Stimulated activated naive B cell treated with anti-CD40 and anti-IgM and Interleukin-4, amounts not matched to agents 10 μg/mL and 1 μg/mL and 100 μg/mL, for 72 hours (primary cell): ENCODE data around the gene DOCK3.
A peak's percentile ranks its signal among the peaks of the same experiment; 100 is the strongest.
"Not testable (repeated sequence)": the region's sequence is repeated elsewhere in the genome, so short reads cannot be mapped to it uniquely, and the experiment has no call there.

Experiments
- ATAC-seq, 2 donors: fragments of 150-1000 bp; cut with Tn5 transposase; replicated peaks; 2 replicates each; pipeline ENCODE4 v1.10.0; 2021; ENCODE audit warnings: moderate library complexity in 1 of 2
- DNase-seq: peaks from one replicate; pipeline ENCODE4 v3.0.0; 2021
- H3K27ac Mint-ChIP-seq: one replicate; pipeline ENCODE4 v1.8.0; 2022; ENCODE audit warnings: mild to moderate bottlenecking, mixed read lengths
- H3K27me3 Mint-ChIP-seq, 2 donors: one replicate each; pipeline ENCODE4 v1.8.0; 2022; ENCODE audit warnings: mixed read lengths in 2 of 2
- H3K36me3 Mint-ChIP-seq, 2 donors: one replicate each; pipeline ENCODE4 v1.8.0; 2022; ENCODE audit warnings: mixed read lengths in 2 of 2, mild to moderate bottlenecking in 1 of 2
- H3K4me1 Mint-ChIP-seq, 2 donors: one replicate each; pipeline ENCODE4 v1.8.0; 2022; ENCODE audit warnings: mixed read lengths in 2 of 2, mild to moderate bottlenecking in 1 of 2
- H3K4me3 Mint-ChIP-seq, 2 donors: one replicate each; pipeline ENCODE4 v1.8.0; 2022; ENCODE audit warnings: mild to moderate bottlenecking in 2 of 2, mixed read lengths in 2 of 2, moderate library complexity in 1 of 2
- H3K9me3 Mint-ChIP-seq, 2 donors: one replicate each; pipeline ENCODE4 v1.8.0; 2022; ENCODE audit warnings: mixed read lengths in 2 of 2, mild to moderate bottlenecking in 1 of 2

DOCK3 gene

DNA sequence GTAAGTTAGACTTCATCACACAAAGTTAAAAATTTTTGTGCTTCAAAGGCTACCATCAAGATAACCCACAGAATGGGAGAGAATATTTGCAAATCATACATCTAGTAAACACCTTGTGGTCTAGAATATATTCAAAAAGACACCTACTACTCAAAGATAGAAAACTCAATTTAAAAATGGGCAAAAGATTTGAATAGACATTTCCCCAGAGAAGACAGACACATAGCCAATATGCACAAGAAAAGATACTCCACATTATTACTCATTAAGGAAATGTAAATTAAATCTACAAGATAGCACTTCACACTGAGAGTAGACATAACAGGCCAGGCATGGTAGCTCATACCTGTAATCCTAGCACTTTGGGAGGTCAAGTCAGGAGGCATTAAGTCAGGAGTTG lies 622.6 kb downstream of the DOCK3 start:
- H3K27me3 Mint-ChIP-seq = peaks cover 16 to 27% of the 10 kb centered on the region in 2 donors
- peak; percentile 52 to 59 for ATAC-seq
- peaks cover 9 to 11% of the 10 kb centered on the region in 2 donors for H3K9me3 Mint-ChIP-seq
- peaks cover 5 to 13% of the 10 kb centered on the region in 2 donors for H3K4me1 Mint-ChIP-seq
- H3K27ac Mint-ChIP-seq = no peak overlapping the region
- DNase-seq = no peak
- peaks cover 0 to 2% of the 10 kb centered on the region in 2 donors for H3K36me3 Mint-ChIP-seq
- H3K4me3 Mint-ChIP-seq = no peak overlapping the region

GRCh38 chr3:51304230-51304629 lies 629.5 kb downstream of the DOCK3 start:
- Mint-ChIP-seq H3K36me3 (peaks cover 5 to 10% of the 10 kb centered on the region in 2 donors), H3K27ac (no peak overlapping the region), H3K4me1 (no peaks in the 10 kb centered on the region), H3K9me3 (peaks cover 22 to 26% of the 10 kb centered on the region in 2 donors), H3K27me3 (peaks cover 32 to 49% of the 10 kb centered on the region in 2 donors), H3K4me3 (no peak overlapping the region)
- ATAC-seq (no peak), DNase-seq (no peak)

GRCh38 chr3:51306093-51306492 lies 631.4 kb downstream of the DOCK3 start:
- H3K27me3 Mint-ChIP-seq = peaks cover 29 to 41% of the 10 kb centered on the region in 2 donors
- H3K9me3 Mint-ChIP-seq = peaks cover 22 to 26% of the 10 kb centered on the region in 2 donors
- peaks cover 5 to 10% of the 10 kb centered on the region in 2 donors for H3K36me3 Mint-ChIP-seq
- H3K27ac Mint-ChIP-seq = no peak overlapping the region
- H3K4me3 Mint-ChIP-seq = no peak overlapping the region
- DNase-seq (no peak), ATAC-seq (no peak)
- no peaks in the 10 kb centered on the region for H3K4me1 Mint-ChIP-seq

GRCh38 chr3:51307458-51307857 lies 632.7 kb downstream of the DOCK3 start:
- DNase-seq = no peak
- Mint-ChIP-seq H3K27me3 (peaks cover 25 to 29% of the 10 kb centered on the region in 2 donors), H3K36me3 (peaks cover 5 to 8% of the 10 kb centered on the region in 2 donors), H3K9me3 (peaks cover 13 to 17% of the 10 kb centered on the region in 2 donors), H3K27ac (no peak overlapping the region), H3K4me3 (no peak overlapping the region), H3K4me1 (no peaks in the 10 kb centered on the region)
- ATAC-seq = no peak

DNA sequence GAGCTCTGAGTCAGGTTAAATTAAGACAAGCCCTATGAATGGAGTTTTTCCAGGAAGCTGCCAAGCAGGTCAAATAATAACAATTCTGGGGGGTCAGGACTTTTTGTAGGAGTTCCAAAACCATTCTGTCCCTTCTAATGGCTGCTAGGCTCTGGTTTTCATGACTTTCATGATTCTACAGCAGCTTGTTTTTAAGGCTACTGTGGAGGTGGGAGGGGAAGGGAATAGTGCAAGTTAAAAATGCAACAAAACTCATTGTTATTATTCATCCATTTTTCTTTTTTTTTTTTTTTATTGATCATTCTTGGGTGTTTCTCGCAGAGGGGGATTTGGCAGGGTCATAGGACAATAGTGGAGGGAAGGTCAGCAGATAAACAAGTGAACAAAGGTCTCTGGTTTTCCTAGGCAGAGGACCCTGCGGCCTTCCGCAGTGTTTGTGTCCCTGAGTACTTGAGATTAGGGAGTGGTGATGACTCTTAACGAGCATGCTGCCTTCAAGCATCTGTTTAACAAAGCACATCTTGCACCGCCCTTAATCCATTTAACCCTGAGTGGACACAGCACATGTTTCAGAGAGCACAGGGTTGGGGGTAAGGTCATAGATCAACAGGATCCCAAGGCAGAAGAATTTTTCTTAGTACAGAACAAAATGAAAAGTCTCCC lies 633.3 kb downstream of the DOCK3 start:
- H3K9me3 Mint-ChIP-seq = peaks cover 9 to 12% of the 10 kb centered on the region in 2 donors

GRCh38 chr3:51311055-51311454 lies 636.3 kb downstream of the DOCK3 start:
- Mint-ChIP-seq H3K27ac (no peak overlapping the region), H3K36me3 (peaks cover 5% of the 10 kb centered on the region in 2 donors), H3K9me3 (peaks cover 5 to 8% of the 10 kb centered on the region in 2 donors), H3K4me1 (no peaks in the 10 kb centered on the region), H3K27me3 (peaks cover 7 to 11% of the 10 kb centered on the region in 2 donors), H3K4me3 (no peak overlapping the region)
- ATAC-seq (peak; percentile 31 to 52), DNase-seq (no peak)

More for the DNA sequence above, 633.3 kb downstream of the DOCK3 start:
- not testable (repeated sequence) for H3K4me3 Mint-ChIP-seq, H3K4me1 Mint-ChIP-seq, H3K27ac Mint-ChIP-seq, H3K36me3 Mint-ChIP-seq, ATAC-seq, DNase-seq
- peaks cover 20 to 25% of the 10 kb centered on the region in 2 donors for H3K27me3 Mint-ChIP-seq

- Mint-ChIP-seq H3K9me3 (peaks cover 0 to 1% of the 10 kb centered on the region in 2 donors), H3K4me1 (no peaks in the 10 kb centered on the region), H3K27ac (no peak overlapping the region), H3K27me3 (peaks cover 4% of the 10 kb centered on the region in 2 donors), H3K4me3 (no peak overlapping the region), H3K36me3 (no peaks in the 10 kb centered on the region)
- ATAC-seq = no peak
- DNase-seq = no peak
Measured at GRCh38 chr3:51328206-51328605, 653.5 kb downstream of the DOCK3 start.

DNA sequence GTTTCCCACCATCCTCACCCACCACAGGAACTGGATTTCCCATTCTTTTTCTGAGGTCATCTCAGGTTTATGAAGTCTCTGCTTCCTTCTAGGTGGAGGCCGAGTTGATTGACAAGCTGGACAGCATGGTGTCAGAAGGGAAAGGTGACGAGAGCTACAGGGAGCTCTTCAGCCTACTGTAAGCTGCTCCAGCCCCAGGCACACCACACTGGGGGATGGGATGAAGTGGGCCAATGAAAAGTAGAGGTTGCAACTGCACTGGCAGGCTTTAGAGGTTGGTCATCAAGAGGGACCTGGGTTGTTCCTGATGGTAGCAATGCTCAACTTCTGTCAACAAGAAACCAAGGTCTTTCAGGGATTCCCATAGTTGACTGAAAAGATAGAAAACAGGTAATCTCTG lies 655.3 kb downstream of the DOCK3 start:
- ATAC-seq = no peak
- Mint-ChIP-seq H3K36me3 (no peaks in the 10 kb centered on the region), H3K9me3 (peaks cover 0 to 1% of the 10 kb centered on the region in 2 donors), H3K27ac (no peak overlapping the region), H3K4me1 (no peaks in the 10 kb centered on the region), H3K27me3 (peaks cover 4 to 6% of the 10 kb centered on the region in 2 donors), H3K4me3 (no peak overlapping the region)
- DNase-seq = no peak

DNA sequence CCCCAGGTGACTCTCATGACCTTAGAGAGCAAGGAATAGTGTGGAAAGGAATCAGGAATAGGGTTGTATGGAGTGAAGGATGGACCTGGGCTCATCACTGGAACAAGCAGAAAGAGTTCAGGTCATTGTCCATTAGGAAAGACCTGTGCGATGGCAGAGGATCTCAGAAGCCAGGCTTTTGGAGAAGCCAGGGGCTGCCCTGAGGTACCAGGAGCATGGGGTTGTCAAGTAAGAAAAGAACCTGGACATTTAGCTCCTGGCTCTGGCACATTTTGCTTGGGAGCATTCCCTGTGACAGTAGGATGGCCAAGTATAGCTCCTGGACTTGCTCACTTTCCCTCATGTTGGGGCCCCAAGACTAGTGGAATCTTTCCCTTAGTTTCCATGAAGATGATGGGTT lies 657.4 kb downstream of the DOCK3 start:
- H3K9me3 Mint-ChIP-seq = no peaks in the 10 kb centered on the region
- no peak for DNase-seq
- H3K36me3 Mint-ChIP-seq = no peaks in the 10 kb centered on the region
- H3K4me3 Mint-ChIP-seq = no peak overlapping the region
- H3K27me3 Mint-ChIP-seq = peaks cover 4 to 6% of the 10 kb centered on the region in 2 donors
- no peaks in the 10 kb centered on the region for H3K4me1 Mint-ChIP-seq
- no peak overlapping the region for H3K27ac Mint-ChIP-seq
- ATAC-seq = no peak

- Mint-ChIP-seq H3K4me3 (no peak overlapping the region), H3K27ac (no peak overlapping the region), H3K36me3 (no peaks in the 10 kb centered on the region), H3K27me3 (peaks cover 4 to 6% of the 10 kb centered on the region in 2 donors), H3K9me3 (no peaks in the 10 kb centered on the region), H3K4me1 (no peaks in the 10 kb centered on the region)
- DNase-seq = no peak
- ATAC-seq = no peak
Measured at GRCh38 chr3:51333021-51333420, 658.3 kb downstream of the DOCK3 start.

DNA sequence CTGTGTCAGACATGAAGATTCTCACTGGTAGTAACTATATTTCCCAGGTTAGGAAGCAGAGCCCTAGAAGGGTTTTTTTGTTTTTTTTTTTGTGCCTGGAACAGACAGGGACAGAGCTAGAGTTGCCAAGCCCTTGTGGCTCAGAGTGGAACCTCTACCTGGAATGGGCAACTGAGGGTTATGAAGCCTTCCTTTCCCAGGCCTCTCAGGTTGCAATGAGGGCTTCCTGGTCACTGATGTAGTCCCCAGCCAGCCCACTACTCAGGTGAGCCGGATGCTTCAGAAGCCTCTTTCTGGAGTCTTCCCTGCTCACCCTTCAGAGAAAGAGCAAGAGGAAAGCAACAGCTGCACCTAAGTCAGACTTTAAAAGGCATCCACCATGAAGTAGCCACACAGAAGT lies 661.5 kb downstream of the DOCK3 start:
- DNase-seq (no peak), ATAC-seq (no peak)
- H3K36me3 Mint-ChIP-seq = no peaks in the 10 kb centered on the region
- no peaks in the 10 kb centered on the region for H3K4me1 Mint-ChIP-seq
- H3K27me3 Mint-ChIP-seq = peaks cover 4 to 6% of the 10 kb centered on the region in 2 donors
- H3K27ac Mint-ChIP-seq = no peak overlapping the region
- no peaks in the 10 kb centered on the region for H3K9me3 Mint-ChIP-seq
- H3K4me3 Mint-ChIP-seq = no peak overlapping the region

GRCh38 chr3:51337666-51338065 lies 662.9 kb downstream of the DOCK3 start:
- no peak for DNase-seq
- Mint-ChIP-seq H3K4me1 (no peaks in the 10 kb centered on the region), H3K9me3 (no peaks in the 10 kb centered on the region), H3K27ac (no peak overlapping the region), H3K36me3 (no peaks in the 10 kb centered on the region), H3K4me3 (no peak overlapping the region), H3K27me3 (peaks cover 0 to 6% of the 10 kb centered on the region in 2 donors)
- ATAC-seq = no peak

GRCh38 chr3:51338632-51339031 lies 663.9 kb downstream of the DOCK3 start:
- Mint-ChIP-seq H3K4me3 (no peak overlapping the region), H3K27me3 (no peaks in the 10 kb centered on the region)

DNA sequence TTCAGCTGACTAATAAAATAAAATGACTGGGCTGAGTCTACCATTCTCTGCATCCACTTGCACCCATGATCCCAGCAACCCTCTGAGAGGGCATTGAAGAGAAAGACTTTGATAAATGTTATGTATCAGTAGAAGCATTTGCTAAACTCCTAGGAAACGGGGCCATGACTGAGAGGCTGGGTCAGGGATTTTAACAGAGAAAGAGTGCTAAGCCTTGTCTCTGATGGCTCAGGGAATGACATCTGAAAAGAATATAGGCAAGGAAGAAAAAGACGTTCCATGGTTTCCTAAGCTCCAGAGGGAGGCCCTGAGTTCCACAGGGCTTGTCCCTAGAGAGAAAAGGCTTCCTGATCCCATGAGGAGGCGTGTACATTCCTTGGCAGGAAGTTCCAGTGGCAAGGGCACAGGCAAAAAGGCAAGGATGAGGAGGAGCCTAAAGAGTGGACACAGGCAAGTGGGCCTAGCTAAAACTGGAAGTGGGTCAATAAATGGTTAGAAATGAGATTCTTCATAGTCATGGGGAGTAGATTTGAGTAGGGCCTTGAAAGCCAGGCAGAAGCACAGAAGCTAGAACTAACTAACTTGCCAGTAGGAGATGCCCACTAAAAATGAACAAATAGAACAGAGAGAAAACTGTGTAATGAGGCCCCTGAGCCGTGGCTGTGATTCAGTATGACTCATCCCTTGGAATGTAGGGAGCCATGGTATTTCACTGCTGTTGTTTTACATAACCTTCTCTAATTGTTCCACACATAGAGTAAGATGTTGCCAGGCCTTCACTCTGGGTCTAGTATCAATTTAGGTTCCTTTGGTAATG lies 665.5 kb downstream of the DOCK3 start:
- no peaks in the 10 kb centered on the region for H3K9me3 Mint-ChIP-seq
- H3K4me1 Mint-ChIP-seq = no peaks in the 10 kb centered on the region
- H3K36me3 Mint-ChIP-seq = no peaks in the 10 kb centered on the region
- H3K4me3 Mint-ChIP-seq = no peak overlapping the region
- no peak for ATAC-seq
- no peak for DNase-seq
- peaks cover 0 to 6% of the 10 kb centered on the region in 2 donors for H3K27me3 Mint-ChIP-seq
- no peak overlapping the region for H3K27ac Mint-ChIP-seq

More at GRCh38 chr3:51338632-51339031, 663.9 kb downstream of the DOCK3 start:
- DNase-seq = no peak
- Mint-ChIP-seq H3K27ac (no peak overlapping the region), H3K9me3 (no peaks in the 10 kb centered on the region), H3K4me1 (no peaks in the 10 kb centered on the region), H3K36me3 (no peaks in the 10 kb centered on the region)
- ATAC-seq = no peak
